Lower leg skin (tissue), 3 donors: ENCODE data around the gene COX6A2.
A peak's percentile ranks its signal among the peaks of the same experiment; 100 is the strongest.

ENCODE experiments used
- CTCF ChIP-seq, 3 donors: fragments of 450-650 bp; IDR thresholded peaks; one replicate each; pipeline ENCODE4 v1.5.1; 2016; ENCODE audit warnings: antibody characterized with exemption in 3 of 3, mild to moderate bottlenecking in 3 of 3, moderate library complexity in 2 of 3
- POLR2A ChIP-seq, 2 donors: fragments of 450-650 bp; IDR thresholded peaks; one replicate each; pipeline ENCODE4 v1.6.1; 2016 to 2017; ENCODE audit warnings: antibody characterized with exemption in 2 of 2, mild to moderate bottlenecking in 1 of 2, moderate library complexity in 1 of 2

GRCh38 chr16:31477220-31478216 lies 49.4 kb upstream of the COX6A2 start:
- peak in 1 of 3 donors; percentile 26 for TF ChIP-seq CTCF (IDR thresholded peaks at IDR 0.05)
- TF ChIP-seq POLR2A (IDR thresholded peaks at IDR 0.05) = no peak
